PFSK-1 (cell line): ENCODE measurements around the gene RELL1.

Source experiments
- FOXP2 ChIP-seq: optimal IDR thresholded peaks from 2 replicates; pipeline ENCODE3; 2011; ENCODE audit warnings: borderline replicate concordance, control low read depth, inconsistent platforms; ENCODE audit not compliant: insufficient read depth; ENCODE audit errors: extremely low read length, extremely low read depth
- POLR2AphosphoS5 ChIP-seq: IDR thresholded peaks from 2 replicates; pipeline ENCODE4 v1.6.1; 2012; ENCODE audit warnings: low read depth, mild to moderate bottlenecking, control low read depth, low read length, moderate library complexity
- SIN3A ChIP-seq: IDR thresholded peaks from 2 replicates; pipeline ENCODE4 v1.6.1; 2012; ENCODE audit warnings: mild to moderate bottlenecking, low read length, moderate library complexity, borderline replicate concordance; ENCODE audit not compliant: insufficient read depth
- TAF1 ChIP-seq: IDR thresholded peaks from 2 replicates; pipeline ENCODE4 v1.6.1; 2012; ENCODE audit warnings: low read length, control low read depth, borderline replicate concordance; ENCODE audit not compliant: insufficient read depth
- TF ChIP-seq, protein P1 (sequence below), 2 experiments: IDR thresholded peaks; 2 replicates each; pipeline versions ENCODE4 v1.6.1 to v1.8.0; 2011 to 2012; ENCODE audit warnings: low read depth in 2 of 2, low read length in 2 of 2, control low read depth in 1 of 2, inconsistent platforms in 1 of 2, mild to moderate bottlenecking in 1 of 2, moderate library complexity in 1 of 2; ENCODE audit not compliant: insufficient read depth in 1 of 2

DNA sequence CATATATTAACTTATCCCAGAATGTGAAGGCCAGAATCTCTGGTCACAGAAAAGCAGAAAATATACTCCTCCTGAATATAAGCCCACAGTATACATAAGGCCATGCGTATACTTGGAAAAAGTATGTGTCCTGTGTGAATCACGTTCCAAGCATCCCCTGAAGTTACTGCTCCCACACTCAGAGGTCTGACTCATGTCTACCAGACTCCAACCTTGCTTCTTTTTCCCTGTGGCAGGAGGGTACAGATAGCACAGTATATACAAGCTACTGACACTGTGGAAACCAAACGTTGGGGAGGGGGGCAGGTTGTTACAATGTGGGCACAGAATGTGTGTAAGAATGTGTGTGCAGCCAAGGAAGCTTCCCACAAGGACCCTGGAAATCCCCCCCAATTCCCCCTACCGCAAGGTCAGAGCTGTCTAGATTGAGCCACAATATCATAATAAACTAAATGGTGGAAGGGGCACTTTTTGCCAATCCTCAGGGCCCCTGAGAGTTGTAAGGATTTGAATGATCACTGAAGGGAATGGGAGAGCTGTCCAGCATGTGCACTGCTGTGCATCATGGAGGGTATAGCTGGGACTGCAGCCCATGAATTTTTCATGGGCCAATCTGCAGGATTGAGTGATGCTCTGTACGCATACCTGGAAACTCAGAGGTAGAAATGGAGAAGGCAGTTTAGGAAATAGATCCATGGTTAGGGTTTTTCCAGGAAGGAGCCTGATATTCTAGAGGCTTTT lies 7.4 kb upstream of the RELL1 start:
- TF ChIP-seq, protein P1, sequence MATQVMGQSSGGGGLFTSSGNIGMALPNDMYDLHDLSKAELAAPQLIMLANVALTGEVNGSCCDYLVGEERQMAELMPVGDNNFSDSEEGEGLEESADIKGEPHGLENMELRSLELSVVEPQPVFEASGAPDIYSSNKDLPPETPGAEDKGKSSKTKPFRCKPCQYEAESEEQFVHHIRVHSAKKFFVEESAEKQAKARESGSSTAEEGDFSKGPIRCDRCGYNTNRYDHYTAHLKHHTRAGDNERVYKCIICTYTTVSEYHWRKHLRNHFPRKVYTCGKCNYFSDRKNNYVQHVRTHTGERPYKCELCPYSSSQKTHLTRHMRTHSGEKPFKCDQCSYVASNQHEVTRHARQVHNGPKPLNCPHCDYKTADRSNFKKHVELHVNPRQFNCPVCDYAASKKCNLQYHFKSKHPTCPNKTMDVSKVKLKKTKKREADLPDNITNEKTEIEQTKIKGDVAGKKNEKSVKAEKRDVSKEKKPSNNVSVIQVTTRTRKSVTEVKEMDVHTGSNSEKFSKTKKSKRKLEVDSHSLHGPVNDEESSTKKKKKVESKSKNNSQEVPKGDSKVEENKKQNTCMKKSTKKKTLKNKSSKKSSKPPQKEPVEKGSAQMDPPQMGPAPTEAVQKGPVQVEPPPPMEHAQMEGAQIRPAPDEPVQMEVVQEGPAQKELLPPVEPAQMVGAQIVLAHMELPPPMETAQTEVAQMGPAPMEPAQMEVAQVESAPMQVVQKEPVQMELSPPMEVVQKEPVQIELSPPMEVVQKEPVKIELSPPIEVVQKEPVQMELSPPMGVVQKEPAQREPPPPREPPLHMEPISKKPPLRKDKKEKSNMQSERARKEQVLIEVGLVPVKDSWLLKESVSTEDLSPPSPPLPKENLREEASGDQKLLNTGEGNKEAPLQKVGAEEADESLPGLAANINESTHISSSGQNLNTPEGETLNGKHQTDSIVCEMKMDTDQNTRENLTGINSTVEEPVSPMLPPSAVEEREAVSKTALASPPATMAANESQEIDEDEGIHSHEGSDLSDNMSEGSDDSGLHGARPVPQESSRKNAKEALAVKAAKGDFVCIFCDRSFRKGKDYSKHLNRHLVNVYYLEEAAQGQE (IDR thresholded peaks at IDR 0.05; ENCODE audit: insufficient read depth in 1 of 2, low read depth in 2 of 2, low read length in 2 of 2) = peak in 1 of 2 experiments; percentile 71; a peak in 2 of 4 replicates
- TF ChIP-seq TAF1 = no peak
- no peak for TF ChIP-seq POLR2AphosphoS5
- TF ChIP-seq SIN3A = no peak
- TF ChIP-seq FOXP2 = no peak
